PC-3 (cell line): ENCODE results near the gene TNS3.

ENCODE experiments used
- EZH2 ChIP-seq: fragments of 300-600 bp; sonication (generic); IDR thresholded peaks from one replicate; pipeline ENCODE4 v1.6.1; 2017; ENCODE audit warnings: antibody characterized with exemption, mild to moderate bottlenecking, low read length; ENCODE audit not compliant: unreplicated experiment
- EZH2phosphoT487 ChIP-seq: fragments of 300-600 bp; sonication (generic); IDR thresholded peaks from 2 replicates; pipeline ENCODE4 v1.6.1; 2018; ENCODE audit warnings: mild to moderate bottlenecking, antibody characterized with exemption, low read length, borderline replicate concordance
- TF ChIP-seq, protein P1 (sequence below): fragments of 300-600 bp; sonication (generic); conservative IDR thresholded peaks from 2 replicates; pipeline ENCODE4 v1.5.1; 2017; ENCODE audit warnings: antibody characterized with exemption, low read depth, mild to moderate bottlenecking, low read length

DNA sequence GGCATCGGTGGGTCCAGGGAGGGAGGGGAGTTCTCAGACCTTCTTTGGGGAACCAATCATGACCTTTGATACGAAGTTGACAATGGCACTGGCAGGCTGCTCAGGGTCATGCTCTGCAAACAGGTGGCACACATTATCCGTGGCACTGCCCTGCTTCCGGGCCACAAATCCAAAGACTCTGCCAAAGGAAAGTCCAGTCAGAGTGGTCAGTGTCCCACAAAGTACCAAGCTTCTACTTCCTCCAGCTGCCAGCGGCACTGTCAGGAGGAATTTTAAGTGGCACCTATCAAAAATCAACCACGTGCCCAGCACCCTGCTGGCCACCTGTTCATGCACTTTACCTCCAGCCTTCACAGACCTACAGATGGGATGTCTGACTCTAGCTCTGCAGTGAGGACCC is 303.9 kb downstream of the TNS3 start:
- TF ChIP-seq, protein P1, sequence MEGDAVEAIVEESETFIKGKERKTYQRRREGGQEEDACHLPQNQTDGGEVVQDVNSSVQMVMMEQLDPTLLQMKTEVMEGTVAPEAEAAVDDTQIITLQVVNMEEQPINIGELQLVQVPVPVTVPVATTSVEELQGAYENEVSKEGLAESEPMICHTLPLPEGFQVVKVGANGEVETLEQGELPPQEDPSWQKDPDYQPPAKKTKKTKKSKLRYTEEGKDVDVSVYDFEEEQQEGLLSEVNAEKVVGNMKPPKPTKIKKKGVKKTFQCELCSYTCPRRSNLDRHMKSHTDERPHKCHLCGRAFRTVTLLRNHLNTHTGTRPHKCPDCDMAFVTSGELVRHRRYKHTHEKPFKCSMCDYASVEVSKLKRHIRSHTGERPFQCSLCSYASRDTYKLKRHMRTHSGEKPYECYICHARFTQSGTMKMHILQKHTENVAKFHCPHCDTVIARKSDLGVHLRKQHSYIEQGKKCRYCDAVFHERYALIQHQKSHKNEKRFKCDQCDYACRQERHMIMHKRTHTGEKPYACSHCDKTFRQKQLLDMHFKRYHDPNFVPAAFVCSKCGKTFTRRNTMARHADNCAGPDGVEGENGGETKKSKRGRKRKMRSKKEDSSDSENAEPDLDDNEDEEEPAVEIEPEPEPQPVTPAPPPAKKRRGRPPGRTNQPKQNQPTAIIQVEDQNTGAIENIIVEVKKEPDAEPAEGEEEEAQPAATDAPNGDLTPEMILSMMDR = no peak
- TF ChIP-seq EZH2 (no peak), EZH2phosphoT487 (no peak)
